GM21526 (cell line): ENCODE results near the gene DUSP14.

ENCODE experiments used
- ATAC-seq: cut with Tn5 transposase; IDR thresholded peaks from one replicate; pipeline ENCODE4 v1.9.1; 2021; ENCODE audit warnings: moderate library complexity; ENCODE audit not compliant: unreplicated experiment, low FRiP score

Gene DUSP14

GRCh38 chr17:37553401-37553966 is 63.8 kb downstream of the DUSP14 start:
- no peak for ATAC-seq

GRCh38 chr17:37555386-37555785 is 65.7 kb downstream of the DUSP14 start:
- ATAC-seq: no peak

- ATAC-seq: no peak
Measured at GRCh38 chr17:37557482-37557881, 67.8 kb downstream of the DUSP14 start.

- ATAC-seq: no peak
Measured at GRCh38 chr17:37558299-37558698, 68.6 kb downstream of the DUSP14 start.

GRCh38 chr17:37562016-37562745 is 72.5 kb downstream of the DUSP14 start:
- no peak for ATAC-seq
